OCI-LY7 (cell line): ENCODE measurements around the gene ACTN1.

Source experiments
- EZH2phosphoT487 ChIP-seq: fragments of 200-600 bp; sonication (generic); IDR thresholded peaks from 2 replicates; pipeline ENCODE4 v1.6.1; 2018; ENCODE audit warnings: low read depth, borderline replicate concordance, mild to moderate bottlenecking, mixed run types, antibody characterized with exemption, low read length, moderate library complexity, mixed read lengths
- TF ChIP-seq, protein P1 (sequence below): fragments of 200-600 bp; sonication (generic); conservative IDR thresholded peaks from 2 replicates; pipeline ENCODE4 v1.5.1; 2014; ENCODE audit warnings: mild to moderate bottlenecking, antibody characterized with exemption, low read length, moderate library complexity, mixed read lengths

DNA sequence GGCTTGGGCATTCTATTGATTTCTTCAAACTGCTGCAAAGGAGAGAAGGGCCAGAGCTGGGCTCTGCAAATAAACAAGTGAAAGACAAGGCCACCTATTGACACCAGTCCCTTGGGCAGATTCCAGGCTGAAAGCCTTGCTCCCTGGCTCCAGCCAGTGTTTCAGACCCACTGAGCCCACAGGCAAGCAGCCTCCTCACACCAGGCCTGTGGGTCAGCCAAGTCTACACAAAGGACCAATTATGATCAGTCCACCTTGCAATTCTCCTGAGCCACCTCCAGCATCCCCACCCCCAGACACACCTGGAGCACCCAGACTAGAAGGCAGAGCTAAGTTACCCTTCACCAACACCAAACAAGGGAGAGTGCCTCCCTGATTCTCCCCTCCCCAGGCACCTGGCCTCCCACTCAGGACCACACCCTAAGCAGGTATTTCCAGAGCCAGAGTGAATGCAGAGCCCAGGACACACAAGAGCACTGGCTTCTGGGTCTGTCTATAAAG is 13.8 kb downstream of the ACTN1 start:
- TF ChIP-seq, protein P1, sequence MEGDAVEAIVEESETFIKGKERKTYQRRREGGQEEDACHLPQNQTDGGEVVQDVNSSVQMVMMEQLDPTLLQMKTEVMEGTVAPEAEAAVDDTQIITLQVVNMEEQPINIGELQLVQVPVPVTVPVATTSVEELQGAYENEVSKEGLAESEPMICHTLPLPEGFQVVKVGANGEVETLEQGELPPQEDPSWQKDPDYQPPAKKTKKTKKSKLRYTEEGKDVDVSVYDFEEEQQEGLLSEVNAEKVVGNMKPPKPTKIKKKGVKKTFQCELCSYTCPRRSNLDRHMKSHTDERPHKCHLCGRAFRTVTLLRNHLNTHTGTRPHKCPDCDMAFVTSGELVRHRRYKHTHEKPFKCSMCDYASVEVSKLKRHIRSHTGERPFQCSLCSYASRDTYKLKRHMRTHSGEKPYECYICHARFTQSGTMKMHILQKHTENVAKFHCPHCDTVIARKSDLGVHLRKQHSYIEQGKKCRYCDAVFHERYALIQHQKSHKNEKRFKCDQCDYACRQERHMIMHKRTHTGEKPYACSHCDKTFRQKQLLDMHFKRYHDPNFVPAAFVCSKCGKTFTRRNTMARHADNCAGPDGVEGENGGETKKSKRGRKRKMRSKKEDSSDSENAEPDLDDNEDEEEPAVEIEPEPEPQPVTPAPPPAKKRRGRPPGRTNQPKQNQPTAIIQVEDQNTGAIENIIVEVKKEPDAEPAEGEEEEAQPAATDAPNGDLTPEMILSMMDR: no peak
- TF ChIP-seq EZH2phosphoT487: no peak
